Right lung (tissue), 5 donors: ENCODE measurements around the gene RIPOR2. TPM values are rescaled to one million over a fixed set of nuclear protein-coding genes. Genes with fewer than 3 reads are reported as not detected.
A peak's percentile ranks its signal among the peaks of the same experiment; 100 is the strongest.
"Not testable (repeated sequence)": the region's sequence is repeated elsewhere in the genome, so short reads cannot be mapped to it uniquely, and the experiment has no call there.

Experiments
- DNase-seq, 2 donors: peaks; one replicate each; pipeline ENCODE4 v3.0.0-alpha.2; 2013
- polyA plus RNA-seq, 5 donors: library from polyadenylated mRNA; unstranded; fragments of 120-200 nt; gene quantifications; one replicate each; pipeline versions ENCODE4 v1.2.1 to v1.2.3, GENCODE V29; 2013; ENCODE audit warnings: inconsistent platforms in 1 of 5, low replicate concordance in 1 of 5; ENCODE audit not compliant: insufficient read length in 5 of 5, insufficient read depth in 1 of 5

Gene RIPOR2
- polyA plus RNA-seq, 5 donors: 4.6 to 6.7 (median 5.8) TPM

- DNase-seq: no peak
Measured at GRCh38 chr6:24927277-24927955, 8.3 kb downstream of the RIPOR2 start.

- not testable (repeated sequence) for DNase-seq
Measured at GRCh38 chr6:24926647-24927046, 9.1 kb downstream of the RIPOR2 start.

- DNase-seq: no peak
Measured at GRCh38 chr6:24926192-24926591, 9.6 kb downstream of the RIPOR2 start.

- no peak for DNase-seq
Measured at GRCh38 chr6:24925661-24926060, 10.1 kb downstream of the RIPOR2 start.

- DNase-seq: no peak
Measured at GRCh38 chr6:24924580-24925356, 11.0 kb downstream of the RIPOR2 start.

GRCh38 chr6:24923885-24924401 is 11.8 kb downstream of the RIPOR2 start:
- DNase-seq: no peak

- no peak for DNase-seq
Measured at GRCh38 chr6:24922814-24923213, 12.9 kb downstream of the RIPOR2 start.

GRCh38 chr6:24922170-24922569 is 13.6 kb downstream of the RIPOR2 start:
- no peak for DNase-seq

- DNase-seq: no peak
Measured at GRCh38 chr6:24920136-24920535, 15.6 kb downstream of the RIPOR2 start.

GRCh38 chr6:24919056-24919892 is 16.5 kb downstream of the RIPOR2 start:
- DNase-seq: no peak

- no peak for DNase-seq
Measured at GRCh38 chr6:24918641-24919055, 17.1 kb downstream of the RIPOR2 start.

- no peak for DNase-seq
Measured at GRCh38 chr6:24916496-24916895, 19.3 kb downstream of the RIPOR2 start.

GRCh38 chr6:24915641-24916040 is 20.1 kb downstream of the RIPOR2 start:
- DNase-seq: no peak

- not testable (repeated sequence) for DNase-seq
Measured at GRCh38 chr6:24914082-24914481, 21.7 kb downstream of the RIPOR2 start.

- no peak for DNase-seq
Measured at GRCh38 chr6:24911796-24912382, 23.9 kb downstream of the RIPOR2 start.

- DNase-seq: peak; percentile 70 to 71
Measured at GRCh38 chr6:24910961-24911725, 24.6 kb downstream of the RIPOR2 start.

- peak in 1 of 2 donors; percentile 37 for DNase-seq
Measured at GRCh38 chr6:24910331-24910960, 25.3 kb downstream of the RIPOR2 start.

GRCh38 chr6:24909241-24910216 is 26.2 kb downstream of the RIPOR2 start:
- no peak for DNase-seq

GRCh38 chr6:24908650-24909035 is 27.1 kb downstream of the RIPOR2 start:
- DNase-seq: no peak
